VCaP (cell line): Measurements from ENCODE around the gene CPEB4.

Experiments
- H3K27ac ChIP-seq: fragments of 450-650 bp; 2 replicates; pipeline ENCODE4 v1.5.1; 2017
- CTCF ChIP-seq: fragments of 450-650 bp; conservative IDR thresholded peaks from 2 replicates; pipeline ENCODE4 v1.5.1; 2017; ENCODE audit warnings: mild to moderate bottlenecking, moderate library complexity

The CPEB4 gene

GRCh38 chr5:173969167-173970049, 81.3 kb downstream of the CPEB4 start:
- TF ChIP-seq CTCF = no peak
- H3K27ac ChIP-seq = peak overlapping the region; percentile 20; the same call in 1 of the 2 replicates

GRCh38 chr5:173970878-173971650, 82.9 kb downstream of the CPEB4 start:
- no peak overlapping the region for H3K27ac ChIP-seq
- peak; percentile 15; the same call in 1 of the 2 replicates for TF ChIP-seq CTCF

GRCh38 chr5:173971681-173972345, 83.7 kb downstream of the CPEB4 start:
- no peak for TF ChIP-seq CTCF
- no peak overlapping the region for H3K27ac ChIP-seq

GRCh38 chr5:173972607-173972924, 84.4 kb downstream of the CPEB4 start:
- H3K27ac ChIP-seq = peak overlapping the region; percentile 71
- TF ChIP-seq CTCF = no peak

GRCh38 chr5:173972925-173973615, 84.9 kb downstream of the CPEB4 start:
- TF ChIP-seq CTCF = peak; percentile 98
- H3K27ac ChIP-seq = peak overlapping the region; percentile 71

- H3K27ac ChIP-seq = peak overlapping the region; percentile 71
- no peak for TF ChIP-seq CTCF
Observed at GRCh38 chr5:173973616-173973969, 85.4 kb downstream of the CPEB4 start.
